Effector memory CD8-positive, alpha-beta T cell (primary cell): Measurements from ENCODE around the gene MELTF.

Source experiments
- ATAC-seq: fragments of 150-1000 bp; cut with Tn5 transposase; replicated peaks from 2 replicates; pipeline ENCODE4 v1.10.0; 2021; ENCODE audit warnings: mild to moderate bottlenecking, moderate library complexity
- DNase-seq, 3 experiments: peaks; one replicate each; pipeline ENCODE4 v3.0.0; 2021
- H3K27ac Mint-ChIP-seq, 2 donors: one replicate each; pipeline ENCODE4 v1.8.0; 2022; ENCODE audit warnings: mild to moderate bottlenecking in 2 of 2, mixed read lengths in 2 of 2, moderate library complexity in 2 of 2
- H3K27me3 Mint-ChIP-seq, 2 donors: one replicate each; pipeline ENCODE4 v1.8.0; 2022; ENCODE audit warnings: mixed read lengths in 2 of 2
- H3K36me3 Mint-ChIP-seq: one replicate; pipeline ENCODE4 v1.8.0; 2022; ENCODE audit warnings: mild to moderate bottlenecking, moderate library complexity, mixed read lengths; ENCODE audit not compliant: insufficient read depth
- H3K4me1 Mint-ChIP-seq, 2 donors: one replicate each; pipeline ENCODE4 v1.8.0; 2022; ENCODE audit warnings: low read depth in 2 of 2, mixed read lengths in 2 of 2
- H3K4me3 Mint-ChIP-seq, 2 donors: one replicate each; pipeline ENCODE4 v1.8.0; 2022; ENCODE audit warnings: mild to moderate bottlenecking in 2 of 2, mixed read lengths in 2 of 2, moderate library complexity in 2 of 2
- H3K9me3 Mint-ChIP-seq, 2 donors: one replicate each; pipeline ENCODE4 v1.8.0; 2022; ENCODE audit warnings: mixed read lengths in 2 of 2

The MELTF gene

DNA sequence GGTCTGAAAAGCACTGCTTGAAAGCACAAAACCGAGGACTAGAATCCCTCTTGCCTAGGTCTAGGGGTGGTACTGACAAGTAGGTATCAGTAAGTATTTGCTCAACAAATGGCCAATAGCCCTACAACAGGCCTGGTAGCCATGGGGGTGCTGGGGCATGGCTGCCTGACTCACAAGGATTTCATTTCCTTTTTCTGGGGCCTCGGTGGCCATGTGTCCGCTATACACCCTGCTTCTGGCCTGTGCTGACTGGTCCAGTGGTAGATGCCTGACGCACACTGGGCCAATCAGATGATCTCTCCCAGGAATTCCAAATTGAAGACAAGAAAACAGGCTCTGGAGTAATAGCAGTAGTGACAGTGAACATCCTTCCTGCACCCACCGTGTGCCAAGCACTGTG, 29.4 kb downstream of the MELTF start:
- H3K27ac Mint-ChIP-seq = no peak overlapping the region
- H3K9me3 Mint-ChIP-seq = no peaks in the 10 kb centered on the region
- H3K4me1 Mint-ChIP-seq = peaks cover 3 to 12% of the 10 kb centered on the region in 2 donors
- no peaks in the 10 kb centered on the region for H3K27me3 Mint-ChIP-seq
- H3K4me3 Mint-ChIP-seq = no peak overlapping the region
- DNase-seq = no peak
- ATAC-seq = no peak
- H3K36me3 Mint-ChIP-seq = peaks cover 7% of the 10 kb centered on the region

DNA sequence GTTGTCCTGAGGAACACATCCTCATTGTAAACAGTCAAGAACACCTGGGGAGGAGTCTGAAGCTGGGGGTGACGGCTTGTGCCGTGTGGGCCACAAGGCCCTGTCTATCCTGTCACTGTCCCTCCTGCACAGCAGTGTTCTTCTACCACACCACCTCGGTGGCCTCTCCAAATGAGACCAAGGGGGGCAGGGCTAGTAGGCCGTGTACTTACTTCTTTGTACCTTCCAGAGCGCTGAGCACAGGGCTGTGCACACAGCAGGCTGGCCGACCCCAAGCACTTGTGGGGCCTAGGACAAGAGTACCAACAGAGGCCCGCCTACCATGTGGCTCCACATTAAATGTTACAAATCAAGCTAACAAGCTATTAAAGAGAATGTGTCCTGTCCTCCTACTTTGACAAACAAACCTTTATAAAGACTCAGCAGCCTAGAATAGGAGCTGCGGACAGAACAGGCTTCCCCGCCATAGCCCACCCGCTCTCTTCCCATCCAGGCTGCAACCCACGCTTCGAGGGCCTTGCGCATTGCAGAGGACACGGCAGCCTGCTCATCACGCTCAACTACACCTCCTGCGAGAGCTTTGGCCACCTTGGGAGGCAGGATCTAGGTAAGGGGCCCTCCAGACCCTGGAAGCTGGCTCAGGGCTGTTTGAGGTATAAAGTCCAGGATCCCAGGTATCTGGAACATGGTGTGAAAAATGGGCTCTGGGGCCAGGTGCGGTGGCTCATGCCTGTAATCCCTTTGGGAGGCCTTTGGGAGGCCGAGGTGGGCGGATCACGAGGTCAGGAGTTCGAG, 30.5 kb downstream of the MELTF start:
- DNase-seq (no peak), ATAC-seq (no peak)
- Mint-ChIP-seq H3K27me3 (no peaks in the 10 kb centered on the region), H3K4me1 (peaks cover 3 to 11% of the 10 kb centered on the region in 2 donors), H3K9me3 (no peaks in the 10 kb centered on the region), H3K4me3 (no peak overlapping the region), H3K27ac (no peak overlapping the region), H3K36me3 (peaks cover 7% of the 10 kb centered on the region)

DNA sequence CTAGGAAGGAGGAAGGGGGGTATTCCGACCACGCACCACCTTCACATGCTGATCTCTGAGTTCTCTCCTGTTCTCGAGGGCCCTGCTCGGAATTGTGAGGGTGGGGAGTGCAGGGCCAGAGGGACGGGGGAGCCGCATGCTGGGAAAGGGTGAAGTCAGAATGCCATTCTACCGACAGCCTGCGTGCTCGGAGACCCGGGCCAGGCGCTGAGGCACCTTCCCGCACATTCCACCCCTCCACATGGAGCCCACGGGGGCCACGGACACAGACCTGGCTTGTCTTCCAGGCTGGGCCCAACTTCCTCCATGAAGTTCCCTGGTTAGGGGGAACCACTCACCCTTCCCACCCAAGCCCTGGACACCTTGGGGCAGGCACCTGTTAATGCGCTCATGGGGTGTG, 32.3 kb downstream of the MELTF start:
- Mint-ChIP-seq H3K9me3 (no peaks in the 10 kb centered on the region), H3K4me1 (peaks cover 0 to 6% of the 10 kb centered on the region in 2 donors), H3K27ac (no peak overlapping the region), H3K36me3 (peaks cover 7% of the 10 kb centered on the region), H3K4me3 (no peak overlapping the region), H3K27me3 (no peaks in the 10 kb centered on the region)
- no peak for ATAC-seq
- no peak for DNase-seq

DNA sequence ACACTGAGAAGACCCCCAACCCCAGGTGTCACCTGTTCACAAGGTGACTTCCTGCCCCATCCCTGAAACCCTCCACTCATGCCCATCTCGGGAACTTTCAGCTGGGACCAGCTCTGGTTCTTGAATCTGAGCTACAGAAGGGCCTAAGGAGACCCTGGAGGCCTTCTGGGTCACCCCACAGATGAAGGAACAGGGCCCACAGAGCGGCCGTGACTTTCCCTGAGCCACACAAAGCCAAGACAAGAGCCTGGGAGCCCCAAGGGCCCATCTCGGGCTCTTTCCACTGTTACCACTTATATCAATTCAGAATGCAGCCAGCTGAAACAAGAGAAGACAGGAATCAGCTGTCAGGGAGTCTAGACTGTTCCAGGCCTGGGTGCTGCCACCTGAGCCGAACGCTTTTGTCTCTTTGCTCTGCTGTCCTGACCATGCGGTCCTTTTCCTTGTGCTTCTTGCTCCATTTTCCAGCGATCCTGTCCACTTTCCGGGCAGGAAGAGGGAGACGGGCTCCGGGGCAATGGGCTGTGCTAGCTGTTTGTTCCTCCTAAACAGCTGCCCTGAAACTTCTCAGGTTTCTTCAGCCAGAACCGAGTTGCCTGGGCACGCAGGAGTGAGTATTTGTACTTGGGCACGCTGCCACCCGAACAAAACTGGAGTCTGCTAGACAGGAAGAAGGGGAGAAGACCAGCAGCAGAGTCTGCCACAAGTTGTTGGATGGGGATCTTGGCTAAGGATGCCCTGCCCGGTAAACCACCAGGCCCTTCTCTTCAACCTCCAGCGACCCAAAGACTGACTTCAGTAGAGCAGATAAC, 33.0 kb downstream of the MELTF start:
- Mint-ChIP-seq H3K36me3 (peaks cover 5% of the 10 kb centered on the region), H3K4me3 (no peak overlapping the region), H3K27me3 (no peaks in the 10 kb centered on the region), H3K4me1 (peaks cover 0 to 5% of the 10 kb centered on the region in 2 donors), H3K9me3 (no peaks in the 10 kb centered on the region), H3K27ac (no peak overlapping the region)
- ATAC-seq (no peak), DNase-seq (no peak)

DNA sequence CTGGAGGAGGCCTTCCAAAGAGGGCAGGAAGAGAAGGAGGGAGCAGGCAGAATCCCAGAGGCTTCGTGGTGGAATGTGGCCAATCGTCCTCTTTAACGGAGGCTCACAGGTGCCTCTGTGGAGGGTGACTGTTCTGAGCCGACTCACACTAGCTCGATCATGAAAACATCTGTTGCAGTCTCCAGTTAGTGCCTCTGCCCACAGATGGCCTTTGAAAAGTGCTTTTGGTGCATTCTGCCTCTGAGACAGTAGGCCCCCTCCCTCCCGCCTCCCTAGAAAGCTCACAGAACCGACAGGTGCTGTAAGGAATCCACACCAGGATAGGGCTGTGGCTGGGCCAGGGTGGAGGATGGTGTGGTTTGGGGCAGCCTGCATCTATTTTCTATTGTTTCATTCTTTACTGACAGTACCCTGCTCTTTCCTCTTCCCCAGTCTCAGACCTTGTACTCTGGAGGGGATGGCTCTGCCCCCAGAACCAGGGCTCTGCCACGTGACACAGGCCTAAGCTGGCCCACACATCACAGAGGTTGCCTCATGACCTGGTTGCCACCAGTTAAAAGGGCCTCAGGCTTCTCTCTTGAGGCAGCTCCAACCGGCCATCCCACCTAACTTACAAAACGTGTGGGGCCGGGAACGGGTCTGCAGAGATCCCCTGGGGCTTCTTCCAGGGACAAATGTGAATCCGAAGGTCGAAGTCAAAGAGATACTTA, 33.8 kb downstream of the MELTF start:
- peaks cover 0 to 1% of the 10 kb centered on the region in 2 donors for H3K4me1 Mint-ChIP-seq
- H3K27ac Mint-ChIP-seq = no peak overlapping the region
- peaks cover 1% of the 10 kb centered on the region for H3K36me3 Mint-ChIP-seq
- no peak overlapping the region for H3K4me3 Mint-ChIP-seq
- H3K27me3 Mint-ChIP-seq = no peaks in the 10 kb centered on the region
- DNase-seq = no peak
- ATAC-seq = no peak
- H3K9me3 Mint-ChIP-seq = no peaks in the 10 kb centered on the region

DNA sequence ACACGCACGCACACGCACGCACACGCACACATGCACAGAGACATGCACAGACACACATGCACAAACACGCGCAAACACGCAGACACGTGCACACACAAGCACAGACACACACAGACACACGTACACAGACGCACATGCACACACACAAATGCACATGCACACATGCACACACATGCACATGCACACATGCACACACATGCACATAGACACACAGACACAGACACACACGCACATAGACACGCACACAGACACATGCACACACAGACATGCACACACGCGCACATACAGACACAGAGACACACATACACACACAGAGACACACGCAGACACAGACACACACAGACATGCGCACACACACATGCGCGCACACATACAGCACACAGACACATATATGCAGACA, 34.6 kb downstream of the MELTF start:
- DNase-seq (no peak), ATAC-seq (no peak)
- H3K27me3 Mint-ChIP-seq = no peaks in the 10 kb centered on the region
- no peak overlapping the region for H3K4me3 Mint-ChIP-seq
- no peaks in the 10 kb centered on the region for H3K36me3 Mint-ChIP-seq
- H3K27ac Mint-ChIP-seq = no peak overlapping the region
- H3K9me3 Mint-ChIP-seq = no peaks in the 10 kb centered on the region
- no peaks in the 10 kb centered on the region for H3K4me1 Mint-ChIP-seq

DNA sequence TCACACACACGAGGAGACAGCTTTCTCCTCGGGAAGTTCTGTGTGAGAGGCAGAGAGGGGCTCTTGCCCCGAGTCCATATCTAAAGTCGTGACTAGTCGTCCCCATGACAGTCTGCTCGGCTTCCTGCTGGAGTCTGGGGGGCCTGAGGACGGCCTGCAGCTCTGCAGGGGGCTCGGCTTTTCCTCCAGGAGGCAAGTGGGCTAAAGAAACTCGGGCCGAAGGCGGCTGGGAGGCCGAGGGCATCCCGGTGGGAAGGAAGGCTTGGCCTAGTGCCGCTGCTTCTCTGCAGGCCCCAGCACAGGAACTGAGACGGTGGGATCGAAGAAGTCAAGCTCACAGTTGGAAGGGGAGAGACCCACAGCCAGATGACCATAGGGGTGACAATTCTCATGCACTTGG, 35.6 kb downstream of the MELTF start:
- H3K27me3 Mint-ChIP-seq = peaks cover 0 to 7% of the 10 kb centered on the region in 2 donors
- no peak overlapping the region for H3K4me3 Mint-ChIP-seq
- DNase-seq (no peak), ATAC-seq (no peak)
- H3K4me1 Mint-ChIP-seq = no peaks in the 10 kb centered on the region
- H3K36me3 Mint-ChIP-seq = no peaks in the 10 kb centered on the region
- H3K27ac Mint-ChIP-seq = no peak overlapping the region
- no peaks in the 10 kb centered on the region for H3K9me3 Mint-ChIP-seq

DNA sequence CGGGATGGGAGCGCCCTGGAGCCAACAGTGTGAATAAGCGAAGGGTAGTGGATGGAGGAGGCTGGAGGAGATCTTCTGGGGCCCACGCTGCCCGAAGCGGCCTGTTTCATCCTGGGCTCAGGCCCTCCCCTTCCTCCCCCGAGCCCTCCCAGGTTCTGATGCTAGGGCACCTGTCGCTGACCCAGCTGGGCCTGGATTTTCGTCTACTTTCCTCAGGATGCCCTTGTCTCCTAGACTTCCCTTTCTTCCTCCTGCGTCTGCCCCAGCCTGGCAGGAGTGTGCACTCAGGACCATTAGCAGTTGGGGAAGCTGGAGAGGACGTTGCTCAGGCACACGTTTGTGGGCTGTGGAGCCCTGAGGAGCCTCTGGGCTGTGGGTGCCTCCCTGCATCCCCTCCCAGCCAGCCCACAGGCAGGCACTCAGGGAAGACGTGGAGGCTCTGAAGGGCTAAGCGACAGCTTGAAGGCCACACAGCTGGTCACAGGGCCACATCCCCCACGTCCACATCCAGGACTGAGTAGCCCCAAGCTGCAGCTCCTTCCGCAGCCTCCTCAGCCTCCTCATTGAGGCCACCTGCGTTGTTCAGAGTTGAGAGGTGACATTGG, 37.1 kb downstream of the MELTF start:
- H3K36me3 Mint-ChIP-seq = no peaks in the 10 kb centered on the region
- H3K4me1 Mint-ChIP-seq = no peaks in the 10 kb centered on the region
- H3K9me3 Mint-ChIP-seq = no peaks in the 10 kb centered on the region
- H3K27me3 Mint-ChIP-seq = peaks cover 0 to 20% of the 10 kb centered on the region in 2 donors
- DNase-seq (no peak), ATAC-seq (no peak)
- no peak overlapping the region for H3K4me3 Mint-ChIP-seq
- H3K27ac Mint-ChIP-seq = no peak overlapping the region

DNA sequence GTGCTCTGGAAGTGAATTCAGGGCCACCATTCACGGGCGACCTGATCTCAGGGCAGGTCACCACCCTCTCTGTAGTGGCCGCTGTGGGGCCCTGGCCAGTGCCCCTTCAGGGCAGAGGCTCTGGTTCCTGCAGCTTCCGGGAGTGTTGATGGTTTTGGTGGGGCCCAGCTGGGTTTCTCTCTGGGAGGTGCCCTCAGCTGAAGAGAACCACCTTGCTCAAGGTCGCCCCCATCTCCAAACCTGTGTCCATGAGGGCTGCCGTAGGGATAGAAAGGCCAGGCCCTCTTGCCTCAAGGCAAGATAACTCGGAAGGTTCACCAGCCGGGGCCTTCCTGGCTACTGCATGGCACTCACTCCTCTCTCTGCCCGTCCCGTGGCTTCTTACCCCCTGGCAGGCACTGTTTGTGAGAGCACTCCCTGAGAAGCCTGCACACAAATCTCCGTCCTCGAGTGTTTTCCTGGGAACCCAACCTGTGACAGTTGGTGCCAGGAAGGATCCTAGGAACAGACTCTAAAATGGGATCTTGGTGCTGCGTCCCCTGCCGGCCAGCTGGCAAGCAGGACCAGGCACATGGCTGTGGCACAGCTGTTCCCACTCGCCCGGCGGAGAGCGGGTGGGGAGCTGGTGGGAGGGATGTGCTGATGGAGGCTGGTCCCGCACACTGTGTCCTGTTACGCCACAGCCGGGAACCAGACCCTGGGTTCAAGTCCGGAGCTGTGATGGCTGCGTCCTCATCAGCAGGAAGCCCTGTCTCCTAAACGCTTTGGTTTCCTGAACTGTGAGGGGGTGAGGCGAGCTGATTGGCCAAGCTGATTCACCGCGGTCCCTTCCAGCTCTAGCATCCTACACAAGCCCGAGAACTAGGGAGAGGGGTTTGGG, 37.8 kb downstream of the MELTF start:
- Mint-ChIP-seq H3K9me3 (no peaks in the 10 kb centered on the region), H3K36me3 (no peaks in the 10 kb centered on the region), H3K27ac (no peak overlapping the region), H3K27me3 (peaks cover 3 to 25% of the 10 kb centered on the region in 2 donors), H3K4me1 (no peaks in the 10 kb centered on the region), H3K4me3 (no peak overlapping the region)
- DNase-seq (no peak), ATAC-seq (no peak)

DNA sequence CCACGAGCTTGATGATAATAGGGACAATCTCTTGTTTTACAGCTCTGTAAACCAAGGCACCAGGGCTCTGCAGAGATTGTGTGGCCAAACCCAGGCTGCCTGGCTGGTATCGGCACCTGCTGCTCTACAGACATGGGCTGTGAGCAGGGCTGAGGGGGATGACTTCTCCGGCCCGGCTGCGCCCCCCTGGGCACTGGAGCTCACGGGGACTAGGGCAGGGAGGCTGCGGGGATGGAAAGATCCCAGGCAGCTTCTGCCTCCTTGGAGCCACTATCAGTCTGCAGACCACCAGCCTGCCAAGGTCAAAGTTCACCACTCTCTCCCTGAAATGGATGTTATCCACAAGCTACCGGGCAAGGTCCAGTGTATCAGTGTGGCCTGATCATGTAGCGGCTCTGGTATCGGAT, 39.0 kb downstream of the MELTF start:
- Mint-ChIP-seq H3K4me1 (no peaks in the 10 kb centered on the region), H3K36me3 (no peaks in the 10 kb centered on the region), H3K27ac (no peak overlapping the region), H3K9me3 (no peaks in the 10 kb centered on the region), H3K27me3 (peaks cover 11 to 26% of the 10 kb centered on the region in 2 donors), H3K4me3 (no peak overlapping the region)
- no peak for ATAC-seq
- no peak for DNase-seq

DNA sequence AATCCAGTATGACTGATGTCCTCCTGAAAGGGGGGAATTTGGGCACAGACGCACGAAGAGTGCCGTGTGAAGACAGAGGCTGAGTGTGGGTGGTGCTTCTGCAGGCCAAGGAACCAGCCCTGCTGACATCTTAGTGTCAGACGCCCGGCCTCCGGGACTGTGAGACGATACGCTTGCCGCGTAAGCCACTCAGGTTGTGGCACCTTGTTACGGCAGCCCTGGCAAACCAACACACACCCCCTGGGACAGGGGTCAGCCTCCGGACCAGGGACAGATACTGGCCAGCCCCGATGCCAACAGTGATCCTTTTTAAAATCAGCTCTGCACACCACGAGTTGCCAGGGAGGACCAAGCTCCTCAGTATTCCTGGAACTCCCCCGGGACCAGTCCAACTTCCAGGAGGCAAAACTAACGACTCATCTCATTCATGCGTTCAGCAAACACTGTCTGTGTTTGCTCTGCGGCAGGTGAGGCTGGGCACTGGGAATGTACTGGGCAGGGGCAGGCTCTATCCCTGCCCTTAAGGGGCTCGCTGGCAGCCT, 39.8 kb downstream of the MELTF start:
- ATAC-seq (no peak), DNase-seq (no peak)
- H3K4me1 Mint-ChIP-seq = no peaks in the 10 kb centered on the region
- H3K27ac Mint-ChIP-seq = no peak overlapping the region
- H3K27me3 Mint-ChIP-seq = peaks cover 18 to 33% of the 10 kb centered on the region in 2 donors
- H3K36me3 Mint-ChIP-seq = no peaks in the 10 kb centered on the region
- no peaks in the 10 kb centered on the region for H3K9me3 Mint-ChIP-seq
- no peak overlapping the region for H3K4me3 Mint-ChIP-seq

DNA sequence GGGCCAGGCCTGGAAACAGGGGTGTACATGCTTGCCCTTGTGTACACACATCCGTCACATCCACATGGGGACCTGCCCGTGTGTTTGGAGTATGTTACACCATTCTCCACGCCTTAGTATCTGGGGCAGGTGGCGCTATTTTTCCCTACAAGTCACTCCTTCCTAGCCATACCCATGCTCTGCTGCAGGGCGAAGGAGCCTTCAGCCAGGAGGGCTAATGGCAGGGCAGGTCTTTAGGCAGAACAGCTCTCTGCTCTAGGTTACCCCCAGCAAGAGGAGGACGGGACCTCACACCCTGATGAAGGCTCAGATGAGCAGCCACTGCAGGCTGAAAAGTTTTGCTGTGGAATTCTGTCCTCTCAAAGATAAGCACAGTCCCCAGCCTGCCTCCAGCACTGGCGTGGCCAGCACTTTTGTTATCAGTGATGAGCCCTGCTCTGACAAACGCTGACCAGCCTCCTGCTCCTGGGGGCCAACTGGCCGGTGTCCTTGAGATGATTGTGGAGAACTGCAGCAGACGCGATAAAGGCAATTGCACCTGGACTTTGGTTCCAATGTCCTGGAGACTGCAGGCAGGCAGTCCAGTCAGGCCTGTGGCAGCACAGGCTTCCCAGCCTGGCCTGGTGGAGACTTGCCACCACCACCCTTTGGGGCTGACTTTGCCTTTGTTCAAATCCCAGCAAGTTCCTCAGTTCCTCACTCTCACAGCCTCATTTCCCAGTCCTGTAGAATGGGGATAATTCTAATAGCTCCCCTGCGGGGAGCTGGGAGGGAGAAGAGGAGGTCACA, 41.2 kb downstream of the MELTF start:
- Mint-ChIP-seq H3K36me3 (no peaks in the 10 kb centered on the region), H3K4me1 (no peaks in the 10 kb centered on the region), H3K27me3 (peaks cover 24 to 41% of the 10 kb centered on the region in 2 donors), H3K4me3 (no peak overlapping the region), H3K9me3 (peaks cover under 1 to 5% of the 10 kb centered on the region in 2 donors), H3K27ac (no peak overlapping the region)
- no peak for ATAC-seq
- no peak for DNase-seq
